Endothelial cell of umbilical vein (primary cell): ENCODE data around the gene MST1. TPM values are rescaled to one million over a fixed set of nuclear protein-coding genes. Genes with fewer than 3 reads are reported as not detected.

Experiments
- BruUV-seq: library from RNA; stranded (reverse); fragments of 400-500 nt; replicated peaks from 2 replicates; lab custom pipeline; 2021; lab: Mats Ljungman, UMichigan
- CTCF ChIA-PET: fragments of 300-600, 350-600 bp; sonication (Branson Sonifier 250); formaldehyde crosslinking; loops from one replicate; lab custom pipeline; 2021; ENCODE audit warnings: antibody characterized with exemption, inconsistent platforms; lab: Charles Lee
- POLR2A ChIA-PET: fragments of 300-600, 350-600 bp; sonication (Branson Sonifier 250); formaldehyde crosslinking; loops from one replicate; lab custom pipeline; 2021; ENCODE audit warnings: antibody characterized with exemption, inconsistent platforms; lab: Charles Lee
- DNase-seq: peaks from one replicate; pipeline ENCODE4 v3.0.0-alpha.2; 2011; ENCODE audit warnings: low read depth, low spot score
- FAIRE-seq: peaks from 2 replicates; lab custom pipeline; 2011; peaks lifted over from hg19 to GRCh38; lab: Jason Lieb, UNC
- H2AFZ ChIP-seq: 2 replicates; pipeline ENCODE4 v1.6.0; 2012; ENCODE audit warnings: low read depth, low read length, control low read depth, inconsistent platforms
- H3K27ac ChIP-seq: 2 replicates; pipeline ENCODE4 v1.5.1; 2011; ENCODE audit warnings: low read depth, mild to moderate bottlenecking, control low read depth, low read length, moderate library complexity; ENCODE audit not compliant: insufficient read depth
- H3K27me3 ChIP-seq, 2 experiments: 2 replicates each; pipeline versions ENCODE4 v1.6.0 to v1.6.1; 2011; ENCODE audit warnings: low read length in 2 of 2, mixed read lengths in 1 of 2; ENCODE audit not compliant: control insufficient read depth in 2 of 2, insufficient read depth in 2 of 2
- H3K36me3 ChIP-seq, 2 experiments: 2 replicates in 1 of 2; 3 replicates in 1 of 2; pipeline ENCODE4 v1.5.1; 2011; ENCODE audit warnings: low read length in 2 of 2, mild to moderate bottlenecking in 1 of 2, moderate library complexity in 1 of 2; ENCODE audit not compliant: control insufficient read depth in 2 of 2, insufficient read depth in 2 of 2; ENCODE audit errors: extremely low read depth in 1 of 2
- H3K4me1 ChIP-seq: 3 replicates; pipeline ENCODE4 v1.5.1; 2011; ENCODE audit warnings: mild to moderate bottlenecking, low read length; ENCODE audit not compliant: control insufficient read depth, insufficient read depth; ENCODE audit errors: extremely low read depth
- H3K4me2 ChIP-seq: 2 replicates; pipeline ENCODE4 v1.6.1; 2011; ENCODE audit warnings: low read length, control low read depth, mixed read lengths; ENCODE audit not compliant: insufficient read depth
- H3K4me3 ChIP-seq, 3 experiments: fragments of 200-600 bp in 1 of 3; sonication (generic), shearing (Covaris generic) in 1 of 3; replicated peaks in 1 of 3; 2 replicates each; pipeline ENCODE4 v1.5.1; 2011 to 2016; ENCODE audit warnings: control low read depth in 3 of 3, low read length in 3 of 3, mild to moderate bottlenecking in 2 of 3, inconsistent platforms in 1 of 3, low read depth in 1 of 3, moderate library complexity in 1 of 3; ENCODE audit not compliant: insufficient read depth in 1 of 3
- H3K79me2 ChIP-seq: 2 replicates; pipeline ENCODE4 v1.6.0; 2012; ENCODE audit warnings: low read length, inconsistent platforms; ENCODE audit not compliant: control insufficient read depth, insufficient read depth
- H3K9ac ChIP-seq: replicated peaks from 2 replicates; pipeline ENCODE3; 2011; ENCODE audit warnings: low read length, control low read depth; ENCODE audit not compliant: insufficient read depth; ENCODE audit errors: extremely low read depth
- H3K9me1 ChIP-seq: replicated peaks from 3 replicates; pipeline ENCODE4 v1.6.0; 2011; ENCODE audit warnings: mild to moderate bottlenecking, low read length; ENCODE audit not compliant: control insufficient read depth, insufficient read depth; ENCODE audit errors: extremely low read depth
- H3K9me3 ChIP-seq: replicated peaks from 2 replicates; pipeline ENCODE4 v1.5.1; 2012; ENCODE audit warnings: low read length, inconsistent platforms; ENCODE audit not compliant: control insufficient read depth, insufficient read depth
- H4K20me1 ChIP-seq: replicated peaks from 2 replicates; pipeline ENCODE3; 2011; ENCODE audit warnings: mild to moderate bottlenecking, low read length; ENCODE audit not compliant: control insufficient read depth, insufficient read depth; ENCODE audit errors: extremely low read depth
- FOS ChIP-seq: IDR thresholded peaks from 2 replicates; pipeline ENCODE4 v1.6.1; 2011; ENCODE audit warnings: mild to moderate bottlenecking, low read length, moderate library complexity, borderline replicate concordance; ENCODE audit not compliant: insufficient read depth
- JUN ChIP-seq: IDR thresholded peaks from 2 replicates; pipeline ENCODE4 v1.6.1; 2011; ENCODE audit warnings: borderline replicate concordance, low read depth; ENCODE audit not compliant: insufficient read length, insufficient read depth
- POLR2A ChIP-seq: IDR thresholded peaks from 2 replicates; pipeline ENCODE4 v1.6.1; 2012; ENCODE audit warnings: low read depth, mild to moderate bottlenecking, control low read depth, low read length
- dilution Hi-C: fragments of 300-500 bp; cut with MboI; formaldehyde crosslinking; loops from one replicate; pipeline ENCODE4 v1.15.0; 2019; ENCODE audit warnings: low sequenced_read_pairs; ENCODE audit not compliant: extremely low pct_ligation_motif_present
- intact Hi-C: fragments of 100-400 bp; cut with micrococcal nuclease; formaldehyde crosslinking; loops from one replicate; pipeline ENCODE4 v1.10.0; 2022
- polyA plus RNA-seq, 4 experiments: library from polyadenylated mRNA; depleted of rRNA in 3 of 4; stranded (reverse) in 3 of 4; unstranded in 1 of 4; fragments of >200 nt; gene quantifications; 2 replicates each; pipeline versions ENCODE4 v1.2.1 to v1.2.3, GENCODE V29; 2011 to 2012; ENCODE audit warnings: missing spikeins in 1 of 4
- total RNA-seq: library from RNA; stranded (reverse); gene quantifications from 2 replicates; pipeline ENCODE4 v1.2.3, GENCODE V29; 2021
- TF ChIP-seq, protein P1 (sequence below): IDR thresholded peaks from 2 replicates; pipeline ENCODE4 v1.6.1; 2011; ENCODE audit not compliant: insufficient read depth, insufficient read length
- TF ChIP-seq, protein P2 (sequence below), 2 donors: IDR thresholded peaks; 1 replicate in 1 of 2; 2 replicates in 1 of 2; pipeline ENCODE4 v1.5.1; 2011; ENCODE audit warnings: low read length in 2 of 2, mild to moderate bottlenecking in 2 of 2, moderate library complexity in 2 of 2, control low read depth in 1 of 2, inconsistent platforms in 1 of 2, low read depth in 1 of 2; ENCODE audit not compliant: insufficient read depth in 1 of 2; ENCODE audit errors: extremely low read depth in 1 of 2

MST1 gene
- total and polyA plus RNA-seq, 2 donors (not counting 3 experiments of a cell fraction or from before 2014, with no cell fraction given) = 6.1 to 17.5 TPM

DNA sequence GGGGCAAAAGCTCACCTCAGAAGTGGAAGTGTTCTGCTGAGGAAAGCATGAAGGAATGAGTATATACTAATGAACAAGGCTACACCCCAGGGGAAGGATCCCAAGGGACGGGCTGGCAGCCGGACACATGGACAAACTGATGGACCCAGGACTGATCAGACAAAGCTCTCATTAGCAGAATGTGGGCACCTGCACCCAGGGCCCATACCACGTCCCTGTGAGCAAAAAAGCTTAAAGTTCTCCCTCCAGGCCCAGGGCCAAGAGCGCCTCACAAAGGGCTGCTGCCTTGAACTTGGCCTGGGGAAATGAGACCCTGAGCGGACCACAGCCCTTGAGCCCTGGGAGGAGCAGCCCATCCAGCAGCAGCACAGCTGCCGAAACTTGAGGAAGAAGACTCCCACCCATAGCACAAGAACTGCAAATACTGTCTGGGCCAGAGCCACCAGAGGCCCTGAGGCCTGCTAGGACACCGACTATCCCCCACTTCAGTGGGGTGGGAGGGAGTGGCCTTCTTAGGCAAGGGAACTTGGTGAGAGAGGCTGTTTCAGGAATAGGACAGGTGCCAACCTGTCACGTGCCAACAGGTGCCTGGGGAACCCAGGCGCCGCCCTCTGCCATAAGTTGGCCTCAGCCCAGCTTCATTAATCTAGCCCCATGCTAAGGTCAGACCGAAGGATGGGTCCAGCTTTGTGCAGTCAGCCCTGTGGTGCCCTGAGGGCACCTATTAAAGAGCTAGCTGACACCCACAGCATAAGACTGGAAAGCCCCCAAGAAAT, 36.8 kb upstream of the MST1 start:
- no peaks in the 10 kb centered on the region for H3K9me3 ChIP-seq
- H4K20me1 ChIP-seq = no peaks in the 10 kb centered on the region
- no TSS peak for BruUV-seq
- ChIA-PET POLR2A (no interaction called here), CTCF (no interaction called here)
- no peak overlapping the region for H3K4me3 ChIP-seq
- H3K79me2 ChIP-seq = peaks cover 13% of the 10 kb centered on the region
- H2AFZ ChIP-seq = no peak overlapping the region
- FAIRE-seq (no peak), DNase-seq (no peak)
- intact Hi-C loops (loop anchor here (10.0 kb wide), 1 partner anchor 359 kb away; the partner anchor contains the start of gene RBM5), dilution Hi-C loops (no loop called here)
- H3K9ac ChIP-seq = no peak overlapping the region
- peaks cover 12% of the 10 kb centered on the region for H3K4me1 ChIP-seq
- no peak overlapping the region for H3K27ac ChIP-seq
- H3K27me3 ChIP-seq = no peaks in the 10 kb centered on the region
- TF ChIP-seq, protein P1, sequence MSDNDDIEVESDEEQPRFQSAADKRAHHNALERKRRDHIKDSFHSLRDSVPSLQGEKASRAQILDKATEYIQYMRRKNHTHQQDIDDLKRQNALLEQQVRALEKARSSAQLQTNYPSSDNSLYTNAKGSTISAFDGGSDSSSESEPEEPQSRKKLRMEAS = no peak
- TF ChIP-seq JUN = no peak
- no peaks in the 10 kb centered on the region for H3K9me1 ChIP-seq
- H3K4me2 ChIP-seq = no peak overlapping the region
- peaks cover 4 to 38% of the 10 kb centered on the region in 2 experiments for H3K36me3 ChIP-seq

DNA sequence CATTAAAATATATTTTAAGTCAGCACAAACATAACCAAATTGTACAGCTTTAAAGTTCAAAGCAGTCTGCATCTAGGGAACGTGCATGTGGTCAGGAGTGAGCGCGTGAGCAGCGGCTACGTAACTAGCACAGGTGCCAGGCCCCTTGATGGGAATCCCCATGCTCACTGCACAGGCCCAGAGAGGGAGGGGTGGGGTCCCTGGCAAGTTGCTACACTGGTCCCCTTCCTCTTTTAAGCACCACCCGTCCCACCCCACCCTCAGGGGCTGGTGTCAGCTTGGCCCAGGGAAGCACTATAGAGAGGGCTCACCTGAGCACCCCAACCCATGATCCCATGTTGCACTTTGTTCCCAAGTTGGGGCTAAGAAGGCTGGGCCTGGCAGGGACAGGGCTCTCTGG, 35.3 kb upstream of the MST1 start:
- ChIA-PET POLR2A (no interaction called here), CTCF (interaction anchor here (2.9 kb wide), 1 partner anchor 185 kb away, joined by 9 read pairs; no protein-coding TSS in a partner anchor)
- no peaks in the 10 kb centered on the region for H3K9me1 ChIP-seq
- BruUV-seq = no TSS peak
- H4K20me1 ChIP-seq = no peaks in the 10 kb centered on the region
- FAIRE-seq (no peak), DNase-seq (no peak)
- peaks cover 13% of the 10 kb centered on the region for H3K79me2 ChIP-seq
- H3K4me3 ChIP-seq = peak overlapping the region in 2 of 3 experiments; percentile 37 to 54
- H3K4me1 ChIP-seq = peaks cover 12% of the 10 kb centered on the region
- TF ChIP-seq, protein P2, sequence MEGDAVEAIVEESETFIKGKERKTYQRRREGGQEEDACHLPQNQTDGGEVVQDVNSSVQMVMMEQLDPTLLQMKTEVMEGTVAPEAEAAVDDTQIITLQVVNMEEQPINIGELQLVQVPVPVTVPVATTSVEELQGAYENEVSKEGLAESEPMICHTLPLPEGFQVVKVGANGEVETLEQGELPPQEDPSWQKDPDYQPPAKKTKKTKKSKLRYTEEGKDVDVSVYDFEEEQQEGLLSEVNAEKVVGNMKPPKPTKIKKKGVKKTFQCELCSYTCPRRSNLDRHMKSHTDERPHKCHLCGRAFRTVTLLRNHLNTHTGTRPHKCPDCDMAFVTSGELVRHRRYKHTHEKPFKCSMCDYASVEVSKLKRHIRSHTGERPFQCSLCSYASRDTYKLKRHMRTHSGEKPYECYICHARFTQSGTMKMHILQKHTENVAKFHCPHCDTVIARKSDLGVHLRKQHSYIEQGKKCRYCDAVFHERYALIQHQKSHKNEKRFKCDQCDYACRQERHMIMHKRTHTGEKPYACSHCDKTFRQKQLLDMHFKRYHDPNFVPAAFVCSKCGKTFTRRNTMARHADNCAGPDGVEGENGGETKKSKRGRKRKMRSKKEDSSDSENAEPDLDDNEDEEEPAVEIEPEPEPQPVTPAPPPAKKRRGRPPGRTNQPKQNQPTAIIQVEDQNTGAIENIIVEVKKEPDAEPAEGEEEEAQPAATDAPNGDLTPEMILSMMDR (IDR thresholded peaks at IDR 0.05; ENCODE audit: extremely low read depth in 1 of 2, insufficient read depth in 1 of 2, low read depth in 1 of 2, low read length in 2 of 2) = no peak
- TF ChIP-seq FOS (no peak), POLR2A (no peak)
- peak overlapping the region; percentile 98 for H3K9ac ChIP-seq
- peak overlapping the region; percentile 67 for H3K27ac ChIP-seq
- H3K36me3 ChIP-seq = peaks cover 6 to 43% of the 10 kb centered on the region in 2 experiments
- H3K27me3 ChIP-seq = no peaks in the 10 kb centered on the region
- no peak overlapping the region for H2AFZ ChIP-seq
- peak overlapping the region; percentile 48 for H3K4me2 ChIP-seq
- H3K9me3 ChIP-seq = no peaks in the 10 kb centered on the region
- dilution Hi-C loops = no loop called here
- intact Hi-C loops = loop anchor here (1.0 to 10.0 kb wide), 3 partner anchors 62 to 360 kb away; partner anchors contain the start of genes IP6K1 and RBM5
